ENCODE results near the gene EMX2.

The EMX2 gene

GRCh38 chr10:117535298-117536071, 7.1 kb upstream of the EMX2 start:
- no peak for TF ChIP-seq REST (IDR thresholded peaks at IDR 0.05; ENCODE audit: low read depth)
- TF ChIP-seq USF1 (IDR thresholded peaks at IDR 0.05): no peak
- TF ChIP-seq CEBPB (IDR thresholded peaks at IDR 0.05): no peak
- no peak for TF ChIP-seq FOXM1 (IDR thresholded peaks at IDR 0.05; ENCODE audit: borderline replicate concordance, low read depth)
- no peak for TF ChIP-seq RAD21 (IDR thresholded peaks at IDR 0.05; ENCODE audit: low read depth)
- no peak for TF ChIP-seq EP300 (IDR thresholded peaks at IDR 0.05; ENCODE audit: borderline replicate concordance)
- TF ChIP-seq MAX (IDR thresholded peaks at IDR 0.05): no peak
- TF ChIP-seq ZBTB7A (IDR thresholded peaks at IDR 0.05; ENCODE audit: low read depth): no peak

- TF ChIP-seq TEAD4 (IDR thresholded peaks at IDR 0.05): no peak
- TF ChIP-seq CREB1 (IDR thresholded peaks at IDR 0.05; ENCODE audit: low read depth): no peak
- TF ChIP-seq CEBPB (IDR thresholded peaks at IDR 0.05): no peak
- TF ChIP-seq TAF1 (IDR thresholded peaks at IDR 0.05; ENCODE audit: low read depth): no peak
- TF ChIP-seq RAD21 (IDR thresholded peaks at IDR 0.05; ENCODE audit: low read depth): no peak
- TF ChIP-seq REST (IDR thresholded peaks at IDR 0.05; ENCODE audit: low read depth): no peak
- no peak for TF ChIP-seq EGR1 (IDR thresholded peaks at IDR 0.05)
- TF ChIP-seq ZBTB7A (IDR thresholded peaks at IDR 0.05; ENCODE audit: low read depth): no peak
- TF ChIP-seq TCF12 (IDR thresholded peaks at IDR 0.05; ENCODE audit: low read depth): no peak
- no peak for TF ChIP-seq EP300 (IDR thresholded peaks at IDR 0.05; ENCODE audit: borderline replicate concordance)
- TF ChIP-seq YY1 (IDR thresholded peaks at IDR 0.05; ENCODE audit: low read depth): no peak
- no peak for TF ChIP-seq FOXM1 (IDR thresholded peaks at IDR 0.05; ENCODE audit: borderline replicate concordance, low read depth)
- TF ChIP-seq USF1 (IDR thresholded peaks at IDR 0.05): no peak
- TF ChIP-seq NFIC (IDR thresholded peaks at IDR 0.05): no peak
- TF ChIP-seq MAX (IDR thresholded peaks at IDR 0.05): no peak
Measured at GRCh38 chr10:117536072-117536865, 6.3 kb upstream of the EMX2 start.

- no peak for TF ChIP-seq ZBTB7A (IDR thresholded peaks at IDR 0.05; ENCODE audit: low read depth)
- TF ChIP-seq RAD21 (IDR thresholded peaks at IDR 0.05; ENCODE audit: low read depth): no peak
- TF ChIP-seq NFIC (IDR thresholded peaks at IDR 0.05): no peak
- TF ChIP-seq TAF1 (IDR thresholded peaks at IDR 0.05; ENCODE audit: low read depth): no peak
- TF ChIP-seq EGR1 (IDR thresholded peaks at IDR 0.05): no peak
- no peak for TF ChIP-seq USF1 (IDR thresholded peaks at IDR 0.05)
- no peak for TF ChIP-seq MAX (IDR thresholded peaks at IDR 0.05)
- no peak for TF ChIP-seq FOXM1 (IDR thresholded peaks at IDR 0.05; ENCODE audit: borderline replicate concordance, low read depth)
- no peak for TF ChIP-seq TEAD4 (IDR thresholded peaks at IDR 0.05)
- TF ChIP-seq EP300 (IDR thresholded peaks at IDR 0.05; ENCODE audit: borderline replicate concordance): no peak
- TF ChIP-seq REST (IDR thresholded peaks at IDR 0.05; ENCODE audit: low read depth): no peak
Measured at GRCh38 chr10:117536866-117537435, 5.6 kb upstream of the EMX2 start.
